ENCODE results near the gene SLC35B1.

DNA sequence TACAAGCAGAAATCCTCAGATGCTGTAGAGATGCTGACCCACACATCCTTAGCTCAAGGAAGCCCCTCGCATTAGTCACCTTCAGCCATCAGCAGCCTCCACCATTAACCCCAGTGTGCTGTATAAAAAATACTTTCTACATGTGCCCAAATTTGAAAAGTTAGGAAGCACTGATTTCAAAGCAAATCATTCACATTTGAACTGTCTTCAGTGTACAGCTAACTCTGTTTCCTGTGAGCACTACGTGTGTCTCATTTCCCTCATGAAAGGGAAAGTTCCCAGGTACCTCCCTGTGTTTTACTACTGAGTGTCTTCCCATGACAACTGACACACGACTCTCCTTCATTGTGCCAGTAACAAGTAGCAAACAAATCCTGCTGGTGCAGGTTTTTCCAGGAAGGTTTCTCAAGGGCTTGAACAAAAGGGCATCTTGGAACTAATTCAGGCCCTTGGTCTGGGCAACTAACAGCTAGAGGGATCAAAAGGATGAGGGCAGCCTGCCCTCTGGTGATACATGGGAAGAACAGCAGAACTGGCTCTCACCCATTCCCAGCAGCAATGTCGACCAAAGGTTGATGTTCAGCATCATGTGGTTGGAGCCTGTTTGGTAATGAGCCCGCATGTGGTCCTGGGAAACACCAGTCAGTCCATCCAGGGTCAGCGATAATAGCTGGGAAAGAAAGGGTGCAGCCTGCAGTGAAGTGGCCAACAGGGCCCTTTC, 4.0 kb downstream of the SLC35B1 start:
- TF ChIP-seq, protein P1, sequence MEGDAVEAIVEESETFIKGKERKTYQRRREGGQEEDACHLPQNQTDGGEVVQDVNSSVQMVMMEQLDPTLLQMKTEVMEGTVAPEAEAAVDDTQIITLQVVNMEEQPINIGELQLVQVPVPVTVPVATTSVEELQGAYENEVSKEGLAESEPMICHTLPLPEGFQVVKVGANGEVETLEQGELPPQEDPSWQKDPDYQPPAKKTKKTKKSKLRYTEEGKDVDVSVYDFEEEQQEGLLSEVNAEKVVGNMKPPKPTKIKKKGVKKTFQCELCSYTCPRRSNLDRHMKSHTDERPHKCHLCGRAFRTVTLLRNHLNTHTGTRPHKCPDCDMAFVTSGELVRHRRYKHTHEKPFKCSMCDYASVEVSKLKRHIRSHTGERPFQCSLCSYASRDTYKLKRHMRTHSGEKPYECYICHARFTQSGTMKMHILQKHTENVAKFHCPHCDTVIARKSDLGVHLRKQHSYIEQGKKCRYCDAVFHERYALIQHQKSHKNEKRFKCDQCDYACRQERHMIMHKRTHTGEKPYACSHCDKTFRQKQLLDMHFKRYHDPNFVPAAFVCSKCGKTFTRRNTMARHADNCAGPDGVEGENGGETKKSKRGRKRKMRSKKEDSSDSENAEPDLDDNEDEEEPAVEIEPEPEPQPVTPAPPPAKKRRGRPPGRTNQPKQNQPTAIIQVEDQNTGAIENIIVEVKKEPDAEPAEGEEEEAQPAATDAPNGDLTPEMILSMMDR (IDR thresholded peaks at IDR 0.05): peak; percentile 75
- TF ChIP-seq TCF7L2 (IDR thresholded peaks at IDR 0.05; ENCODE audit: low read depth, low read length) (peak; percentile 70), POLR2AphosphoS5 (IDR thresholded peaks at IDR 0.05; ENCODE audit: low read depth, low read length) (no peak)
- TF ChIP-seq, protein P2, sequence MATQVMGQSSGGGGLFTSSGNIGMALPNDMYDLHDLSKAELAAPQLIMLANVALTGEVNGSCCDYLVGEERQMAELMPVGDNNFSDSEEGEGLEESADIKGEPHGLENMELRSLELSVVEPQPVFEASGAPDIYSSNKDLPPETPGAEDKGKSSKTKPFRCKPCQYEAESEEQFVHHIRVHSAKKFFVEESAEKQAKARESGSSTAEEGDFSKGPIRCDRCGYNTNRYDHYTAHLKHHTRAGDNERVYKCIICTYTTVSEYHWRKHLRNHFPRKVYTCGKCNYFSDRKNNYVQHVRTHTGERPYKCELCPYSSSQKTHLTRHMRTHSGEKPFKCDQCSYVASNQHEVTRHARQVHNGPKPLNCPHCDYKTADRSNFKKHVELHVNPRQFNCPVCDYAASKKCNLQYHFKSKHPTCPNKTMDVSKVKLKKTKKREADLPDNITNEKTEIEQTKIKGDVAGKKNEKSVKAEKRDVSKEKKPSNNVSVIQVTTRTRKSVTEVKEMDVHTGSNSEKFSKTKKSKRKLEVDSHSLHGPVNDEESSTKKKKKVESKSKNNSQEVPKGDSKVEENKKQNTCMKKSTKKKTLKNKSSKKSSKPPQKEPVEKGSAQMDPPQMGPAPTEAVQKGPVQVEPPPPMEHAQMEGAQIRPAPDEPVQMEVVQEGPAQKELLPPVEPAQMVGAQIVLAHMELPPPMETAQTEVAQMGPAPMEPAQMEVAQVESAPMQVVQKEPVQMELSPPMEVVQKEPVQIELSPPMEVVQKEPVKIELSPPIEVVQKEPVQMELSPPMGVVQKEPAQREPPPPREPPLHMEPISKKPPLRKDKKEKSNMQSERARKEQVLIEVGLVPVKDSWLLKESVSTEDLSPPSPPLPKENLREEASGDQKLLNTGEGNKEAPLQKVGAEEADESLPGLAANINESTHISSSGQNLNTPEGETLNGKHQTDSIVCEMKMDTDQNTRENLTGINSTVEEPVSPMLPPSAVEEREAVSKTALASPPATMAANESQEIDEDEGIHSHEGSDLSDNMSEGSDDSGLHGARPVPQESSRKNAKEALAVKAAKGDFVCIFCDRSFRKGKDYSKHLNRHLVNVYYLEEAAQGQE (IDR thresholded peaks at IDR 0.05; ENCODE audit: insufficient read depth in 1 of 2, low read depth in 2 of 2, low read length in 1 of 2): no peak

Measured in Panc1 (cell line).